ENCODE data around the gene IREB2. TPM values are rescaled to one million over a fixed set of nuclear protein-coding genes. Genes with fewer than 3 reads are reported as not detected.

Gene IREB2
- total and polyA plus RNA-seq, 2 of the 13 experiments (the other 11 are each of a cell fraction or from before 2014, with no cell fraction given), result 24.2 to 30.4 TPM

- TF ChIP-seq CSRNP2 (CRISPR knock-in tag; conservative IDR thresholded peaks at IDR 0.05; ENCODE audit: low read depth) (no peak), NAIF1 (CRISPR knock-in tag; IDR thresholded peaks at IDR 0.05; ENCODE audit: borderline replicate concordance) (no peak), ZBTB46 (CRISPR knock-in tag; IDR thresholded peaks at IDR 0.05; ENCODE audit: borderline replicate concordance) (no peak), FOXO1 (CRISPR knock-in tag; IDR thresholded peaks at IDR 0.05) (peak; percentile 31; the same call in 1 of the 2 replicates), BCL3 (CRISPR knock-in tag; IDR thresholded peaks at IDR 0.05) (no peak), SP2 (CRISPR knock-in tag; IDR thresholded peaks at IDR 0.05) (no peak), POLR2AphosphoS5 (IDR thresholded peaks at IDR 0.05; ENCODE audit: low read depth, low read length) (no peak), EED (CRISPR knock-in tag; IDR thresholded peaks at IDR 0.05) (no peak), IKZF5 (CRISPR knock-in tag; IDR thresholded peaks at IDR 0.05) (no peak), FOXA1 (IDR thresholded peaks at IDR 0.05) (no peak), FOXA1 (CRISPR knock-in tag; IDR thresholded peaks at IDR 0.05) (peak; percentile 69), U2AF1 (optimal IDR thresholded peaks at IDR 0.05; ENCODE audit: low read depth, low read length) (no peak), HMG20A (CRISPR knock-in tag; IDR thresholded peaks at IDR 0.05; ENCODE audit: borderline replicate concordance) (peak; percentile 33; the same call in 1 of the 2 replicates), HDAC6 (IDR thresholded peaks at IDR 0.05; ENCODE audit: low read depth, low read length) (no peak), RXRB (CRISPR knock-in tag; IDR thresholded peaks at IDR 0.05; ENCODE audit: borderline replicate concordance) (0 out of 2 replicates have a peak, but pooled peaks have one; percentile 24), DRAP1 (CRISPR knock-in tag; IDR thresholded peaks at IDR 0.05) (0 out of 2 replicates have a peak, but pooled peaks have one; percentile 35), ZNF275 (CRISPR knock-in tag; IDR thresholded peaks at IDR 0.05; ENCODE audit: borderline replicate concordance) (no peak), ZNF556 (CRISPR knock-in tag; IDR thresholded peaks at IDR 0.05; ENCODE audit: borderline replicate concordance) (no peak), KDM5B (CRISPR knock-in tag; IDR thresholded peaks at IDR 0.05; ENCODE audit: borderline replicate concordance) (no peak), AGO2 (optimal IDR thresholded peaks at IDR 0.05; ENCODE audit: low read depth, low read length) (no peak), HDAC2 (CRISPR knock-in tag; IDR thresholded peaks at IDR 0.05) (0 out of 2 replicates have a peak, but pooled peaks have one; percentile 23), ZNF24 (IDR thresholded peaks at IDR 0.05) (peak; percentile 27; the same call in 1 of the 2 replicates), SNAPC2 (CRISPR knock-in tag; IDR thresholded peaks at IDR 0.05) (no peak), RAD51 (IDR thresholded peaks at IDR 0.05; ENCODE audit: borderline replicate concordance) (no peak), ZNF761 (CRISPR knock-in tag; conservative IDR thresholded peaks at IDR 0.05) (no peak)
These were observed 8.5 kb upstream of the IREB2 start (continued) for GRCh38 chr15:78429477-78429876.

Measured in HepG2 (cell line).